NCI-H2029 (cell line): ENCODE results near the gene STARD5.

Experiments
- DNase-seq: peaks from one replicate; lab custom pipeline; 2025; lab: John Stamatoyannopoulos, UW

STARD5 gene

GRCh38 chr15:81292523-81293001, 31.4 kb downstream of the STARD5 start:
- DNase-seq, result no peak

DNA sequence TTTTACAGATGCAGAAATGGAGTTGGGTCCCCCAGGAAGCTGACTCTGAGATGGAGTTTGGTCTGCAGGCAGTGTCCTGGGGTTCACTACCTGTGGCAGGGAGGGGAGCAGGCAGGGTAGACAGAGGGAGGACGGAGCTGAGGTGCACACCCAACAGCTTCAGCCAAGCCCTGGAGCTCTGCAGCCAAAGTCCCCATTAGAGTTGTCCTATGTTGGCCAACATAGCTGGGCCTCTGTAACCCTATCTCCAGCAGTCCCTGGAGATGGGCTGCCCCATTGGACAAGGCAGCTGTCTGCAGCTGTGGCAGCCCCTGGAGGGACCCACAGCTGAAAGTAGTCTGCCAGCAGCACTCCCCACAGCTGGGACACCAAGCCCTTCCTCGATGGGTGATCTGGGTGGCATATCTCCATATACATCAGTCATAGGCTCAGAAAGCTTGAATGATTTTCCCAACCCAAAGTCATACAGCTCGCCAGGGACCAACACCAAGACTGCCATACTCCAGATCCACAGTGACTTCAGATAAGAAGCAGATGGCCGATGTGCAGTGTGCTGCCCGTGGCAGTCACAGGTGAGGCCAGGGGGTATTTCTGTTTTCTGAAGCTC, 31.9 kb downstream of the STARD5 start:
- no peak for DNase-seq

DNA sequence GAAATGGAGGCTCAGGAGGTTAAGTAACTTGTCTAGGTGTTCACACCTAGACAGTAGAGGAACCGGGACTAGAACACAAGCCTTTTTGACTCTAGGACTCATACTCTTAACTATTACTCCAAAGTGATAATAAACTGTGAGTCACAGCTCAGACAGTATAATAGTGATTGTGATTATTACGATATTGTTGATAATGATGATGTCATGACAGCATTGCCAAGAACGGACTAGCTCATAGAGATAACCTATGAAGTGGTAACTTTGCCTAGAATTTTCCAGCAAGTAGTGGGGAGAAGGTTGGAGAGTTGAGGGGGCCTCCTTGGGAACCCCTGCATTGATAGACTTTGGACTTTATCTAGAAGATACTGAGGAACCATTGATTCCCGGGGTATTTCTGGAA, 34.0 kb downstream of the STARD5 start:
- no peak for DNase-seq

- no peak for DNase-seq
These were observed 35.3 kb downstream of the STARD5 start for GRCh38 chr15:81288616-81289015.

GRCh38 chr15:81288040-81288439, 35.9 kb downstream of the STARD5 start:
- DNase-seq, result no peak

DNA sequence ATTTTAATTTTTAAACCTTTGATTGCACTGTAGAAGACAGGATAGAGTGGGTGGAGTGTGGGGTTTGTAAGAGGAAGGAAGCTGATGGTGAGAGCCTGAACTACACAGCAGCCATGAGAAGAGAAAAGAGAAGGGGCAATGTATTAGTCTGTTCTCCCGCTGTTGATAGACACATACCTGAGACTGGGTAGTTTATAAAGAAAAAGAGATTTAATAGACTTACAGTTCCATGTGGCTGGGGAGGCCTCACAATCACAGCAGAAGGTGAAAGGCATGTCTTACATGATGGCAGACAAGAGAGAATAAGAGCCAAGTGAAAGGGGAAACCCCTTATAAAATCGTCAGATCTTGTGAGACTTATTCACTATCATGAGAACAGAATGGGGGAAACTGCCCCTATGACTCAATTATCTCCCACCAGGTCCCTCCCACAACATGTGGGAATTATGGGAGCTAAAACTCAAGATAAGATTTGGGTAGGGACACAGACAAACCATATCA, 37.3 kb downstream of the STARD5 start:
- no peak for DNase-seq

- no peak for DNase-seq
These were observed 38.5 kb downstream of the STARD5 start for GRCh38 chr15:81285461-81285860.

DNA sequence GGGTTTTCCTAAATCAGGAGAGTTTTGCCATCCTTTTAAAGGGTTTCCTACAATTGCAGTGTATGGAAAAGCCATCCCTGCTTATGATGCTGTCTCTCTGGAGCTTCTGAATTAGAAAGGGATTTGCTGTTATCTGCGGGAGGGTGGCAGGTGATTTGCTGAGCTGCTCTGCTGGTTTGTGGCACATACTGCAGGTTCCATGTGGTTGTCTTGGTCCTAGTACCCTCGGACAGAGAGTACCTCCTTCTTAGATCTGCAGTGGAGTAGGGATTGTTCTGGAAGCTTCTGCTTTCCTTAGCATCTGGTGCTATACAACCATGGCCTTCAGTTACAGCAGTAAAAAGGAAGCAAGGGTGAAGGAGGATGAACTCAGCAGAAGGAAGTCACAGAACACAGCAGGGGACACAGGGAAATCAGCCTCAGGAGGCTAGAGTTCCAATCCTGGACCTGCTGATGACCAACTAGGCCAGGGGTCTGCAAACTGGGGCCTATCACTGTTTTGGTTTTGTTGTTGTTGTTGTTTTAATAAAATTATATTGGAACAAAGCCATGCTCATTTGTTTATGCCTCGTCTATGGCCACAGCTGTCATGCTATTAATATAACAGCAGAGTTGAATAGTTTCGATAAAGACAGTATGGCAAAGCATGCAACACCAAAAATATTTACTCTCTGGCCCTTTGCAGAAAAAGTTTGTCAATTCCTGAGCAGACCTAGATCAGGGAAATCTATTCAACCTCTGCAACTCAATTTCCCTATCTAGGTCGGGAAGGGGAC, 39.5 kb downstream of the STARD5 start:
- no peak for DNase-seq

DNA sequence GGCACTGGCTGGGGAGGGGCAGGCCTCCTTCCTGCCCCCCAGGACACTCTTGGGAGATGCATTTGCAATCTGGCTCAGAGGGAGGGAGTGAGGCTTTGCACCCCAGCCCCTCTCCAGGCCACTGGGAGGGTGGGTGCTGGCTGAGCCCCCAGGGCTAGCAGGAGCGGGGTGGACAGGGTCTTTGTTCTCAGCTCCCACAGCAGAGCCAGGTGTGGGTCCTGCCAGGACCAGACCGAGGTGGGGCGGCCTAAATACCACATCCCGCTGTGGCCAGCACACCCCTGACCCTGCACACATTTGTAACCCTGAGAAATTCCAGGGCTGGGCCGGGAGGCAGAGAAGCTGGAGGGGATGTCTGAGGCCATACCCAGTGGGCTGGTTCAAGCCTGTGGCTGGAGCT, 41.0 kb downstream of the STARD5 start:
- no peak for DNase-seq

- DNase-seq, result no peak
These were observed 41.4 kb downstream of the STARD5 start for GRCh38 chr15:81282606-81282895.

GRCh38 chr15:81281766-81282605, 42.0 kb downstream of the STARD5 start:
- DNase-seq, result no peak

GRCh38 chr15:81281456-81281735, 42.5 kb downstream of the STARD5 start:
- no peak for DNase-seq

- DNase-seq, result no peak
These were observed 43.1 kb downstream of the STARD5 start for GRCh38 chr15:81280696-81281455.

GRCh38 chr15:81279621-81280485, 44.1 kb downstream of the STARD5 start:
- DNase-seq, result no peak

DNA sequence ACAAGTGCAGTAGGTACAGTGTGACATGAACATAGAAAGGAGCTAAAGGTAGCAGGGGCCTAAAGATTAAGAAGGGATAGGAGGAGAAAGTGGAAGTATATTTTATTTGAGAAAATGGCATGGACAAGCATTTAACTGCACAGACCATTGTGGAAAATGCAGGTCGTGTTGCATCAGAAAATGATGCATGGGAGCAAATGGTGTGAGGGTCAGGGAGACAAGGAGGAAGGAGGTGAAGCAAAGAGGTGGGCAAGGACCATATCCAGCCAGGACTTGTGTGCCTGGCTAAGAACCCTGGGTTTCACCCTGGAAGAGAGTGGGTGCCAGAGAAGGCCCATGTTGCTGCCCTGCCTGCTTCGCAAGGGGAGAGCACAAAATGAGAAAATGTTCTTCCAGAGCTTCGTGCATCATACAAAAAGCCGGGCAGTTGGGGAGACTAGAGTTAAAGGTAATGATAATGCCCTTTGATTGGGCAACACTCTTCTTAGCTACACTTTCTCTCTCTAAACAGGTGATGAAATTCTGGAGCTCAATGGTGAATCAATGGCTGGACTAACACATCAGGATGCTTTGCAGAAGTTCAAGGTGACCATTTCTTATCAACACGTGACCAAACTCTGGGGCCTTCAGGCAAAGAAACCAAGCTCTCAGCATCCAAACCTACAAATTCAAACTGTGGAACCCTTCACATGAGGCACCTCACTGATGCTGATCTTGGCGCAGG, 45.5 kb downstream of the STARD5 start:
- no peak for DNase-seq

DNA sequence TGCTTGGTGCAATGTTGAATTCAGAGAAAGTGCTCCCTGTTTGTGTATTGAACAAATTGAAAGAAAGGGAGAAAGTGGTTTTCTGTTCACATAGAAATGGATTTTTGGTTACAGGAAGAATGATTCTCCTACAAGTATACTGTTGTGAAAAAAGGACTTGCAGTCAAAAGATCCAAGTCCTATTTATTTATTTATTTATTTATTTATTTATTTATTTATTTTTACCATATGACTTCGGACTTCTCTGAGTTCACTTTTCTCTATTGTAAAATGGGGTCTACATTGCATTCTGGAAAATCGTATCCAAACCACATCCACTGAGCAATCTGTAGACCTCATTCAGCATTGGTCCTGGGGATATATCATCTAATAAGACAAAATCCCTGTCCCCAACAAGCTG, 46.1 kb downstream of the STARD5 start:
- no peak for DNase-seq

GRCh38 chr15:81276967-81277366, 47.0 kb downstream of the STARD5 start:
- DNase-seq, result no peak

DNA sequence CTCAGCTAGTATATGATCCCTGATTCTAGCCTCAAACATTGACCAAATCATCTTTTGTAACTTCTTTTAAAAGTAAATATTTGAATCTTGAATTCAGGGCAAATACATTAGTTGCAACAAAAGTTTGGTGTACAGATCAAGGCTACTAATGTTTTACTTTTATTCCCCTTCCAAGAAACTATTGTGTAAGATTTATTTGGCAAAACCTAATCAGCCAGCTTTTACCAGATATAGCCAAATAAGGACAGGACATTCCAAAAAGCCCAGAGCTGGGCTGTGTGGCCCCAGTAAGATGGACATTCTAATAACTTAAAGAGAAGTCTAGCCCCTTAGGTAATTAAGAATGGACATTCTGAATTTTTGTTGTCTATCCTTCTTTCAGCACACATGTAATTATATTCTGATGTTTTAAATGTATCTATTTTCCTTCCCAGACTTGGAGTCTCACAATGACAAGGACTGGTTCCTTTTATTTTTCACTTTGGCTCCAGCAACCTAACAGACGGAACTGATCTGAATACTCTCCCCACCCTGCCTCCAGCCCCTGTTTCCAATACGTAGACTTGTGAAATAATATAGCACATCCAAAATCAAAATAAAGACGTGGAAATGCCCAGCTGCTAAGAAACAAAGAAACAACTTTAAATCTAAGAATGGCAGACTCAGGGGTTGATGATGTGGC, 48.1 kb downstream of the STARD5 start:
- DNase-seq, result no peak

DNA sequence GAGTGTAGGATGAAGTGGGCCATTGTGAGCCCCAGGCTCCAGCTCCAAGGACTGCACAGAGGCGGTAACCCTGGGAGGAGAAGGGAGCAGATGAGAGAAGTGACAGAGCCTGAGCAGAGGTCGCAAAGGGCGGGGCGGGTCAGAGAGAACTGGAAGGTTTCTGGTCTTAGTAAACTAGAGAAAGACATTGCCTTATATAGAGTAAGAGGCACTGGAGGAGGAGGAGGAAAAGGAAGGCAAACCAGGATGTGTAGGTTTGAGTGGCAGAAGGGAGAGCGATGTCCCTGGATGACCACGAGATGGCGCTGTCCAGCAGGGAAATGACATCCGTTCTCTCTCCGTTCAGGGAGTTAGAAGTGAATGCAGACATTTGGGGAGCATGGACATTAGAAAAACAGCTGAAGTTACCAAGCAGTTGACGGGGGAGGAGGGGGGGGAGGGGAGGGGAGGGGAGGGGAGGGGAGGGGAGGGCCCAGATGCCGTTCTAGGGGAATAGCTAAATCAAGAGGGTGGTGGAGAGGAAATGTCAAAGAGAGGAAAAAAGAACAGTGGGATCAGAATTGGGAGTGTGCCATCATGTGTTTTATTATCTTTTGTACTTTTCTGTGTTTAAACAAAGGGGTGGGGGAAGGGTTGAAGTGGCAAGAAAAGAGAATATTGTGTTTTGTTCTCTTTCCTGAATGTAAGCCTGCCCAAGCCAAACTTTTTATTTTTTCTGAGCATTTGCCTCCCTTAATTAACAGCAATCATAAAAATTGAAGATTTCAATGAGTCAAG, 48.8 kb downstream of the STARD5 start:
- peak; percentile 22 for DNase-seq
